ENCODE results near the gene ABCC1. TPM values are rescaled to one million over a fixed set of nuclear protein-coding genes. Genes with fewer than 3 reads are reported as not detected.

Gene ABCC1
- polyA plus RNA-seq, 1 donor (not counting 4 experiments of a cell fraction or from before 2014, with no cell fraction given) = 19.4 TPM

GRCh38 chr16:16163571-16163970, 214.2 kb downstream of the ABCC1 start:
- dilution Hi-C loops (cut with MboI; ENCODE audit: extremely low pct_ligation_motif_present, low sequenced_read_pairs) = no loop called here
- FAIRE-seq (no peak), DNase-seq (ENCODE audit: low read depth, low spot score) (no peak)
- TF ChIP-seq, protein P1, sequence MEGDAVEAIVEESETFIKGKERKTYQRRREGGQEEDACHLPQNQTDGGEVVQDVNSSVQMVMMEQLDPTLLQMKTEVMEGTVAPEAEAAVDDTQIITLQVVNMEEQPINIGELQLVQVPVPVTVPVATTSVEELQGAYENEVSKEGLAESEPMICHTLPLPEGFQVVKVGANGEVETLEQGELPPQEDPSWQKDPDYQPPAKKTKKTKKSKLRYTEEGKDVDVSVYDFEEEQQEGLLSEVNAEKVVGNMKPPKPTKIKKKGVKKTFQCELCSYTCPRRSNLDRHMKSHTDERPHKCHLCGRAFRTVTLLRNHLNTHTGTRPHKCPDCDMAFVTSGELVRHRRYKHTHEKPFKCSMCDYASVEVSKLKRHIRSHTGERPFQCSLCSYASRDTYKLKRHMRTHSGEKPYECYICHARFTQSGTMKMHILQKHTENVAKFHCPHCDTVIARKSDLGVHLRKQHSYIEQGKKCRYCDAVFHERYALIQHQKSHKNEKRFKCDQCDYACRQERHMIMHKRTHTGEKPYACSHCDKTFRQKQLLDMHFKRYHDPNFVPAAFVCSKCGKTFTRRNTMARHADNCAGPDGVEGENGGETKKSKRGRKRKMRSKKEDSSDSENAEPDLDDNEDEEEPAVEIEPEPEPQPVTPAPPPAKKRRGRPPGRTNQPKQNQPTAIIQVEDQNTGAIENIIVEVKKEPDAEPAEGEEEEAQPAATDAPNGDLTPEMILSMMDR (optimal IDR thresholded peaks at IDR 0.05 in 1 of 3, IDR thresholded peaks at IDR 0.05 in 1 of 3, conservative IDR thresholded peaks at IDR 0.05 in 1 of 3; ENCODE audit: extremely low read depth in 1 of 3, insufficient read depth in 2 of 3, low read length in 3 of 3) = no peak
- no peak for TF ChIP-seq EZH2 (IDR thresholded peaks at IDR 0.05; ENCODE audit: low read length)
- Histone ChIP-seq H3K9me1 (ENCODE audit: control insufficient read depth, extremely low read depth, insufficient read depth, low read length) (no peaks in the 10 kb centered on the region), H3K4me2 (ENCODE audit: control insufficient read depth, extremely low read depth, insufficient read depth, low read depth, low read length) (no peak overlapping the region), H3K9me3 (ENCODE audit: control insufficient read depth, low read depth, low read length) (peaks cover 5% of the 10 kb centered on the region), H3K79me2 (ENCODE audit: control insufficient read depth, insufficient read depth, low read length) (no peaks in the 10 kb centered on the region), H3K27me3 (ENCODE audit: control insufficient read depth, extremely low read depth, insufficient read depth, low read length) (no peaks in the 10 kb centered on the region), H4K20me1 (ENCODE audit: control insufficient read depth, extremely low read depth, insufficient read depth, low read length) (no peaks in the 10 kb centered on the region), H3K4me1 (ENCODE audit: control insufficient read depth, extremely low read depth, insufficient read depth, low read length) (no peaks in the 10 kb centered on the region), H3K36me3 (ENCODE audit: control insufficient read depth in 2 of 2, extremely low read depth in 1 of 2, insufficient read depth in 2 of 2, low read length in 2 of 2) (no peaks in the 10 kb centered on the region), H3K4me3 (ENCODE audit: control insufficient read depth in 2 of 3, extremely low read depth in 1 of 3, insufficient read depth in 2 of 3, low read depth in 1 of 3, low read length in 3 of 3) (no peak overlapping the region), H3K9ac (ENCODE audit: control insufficient read depth, extremely low read depth, insufficient read depth, low read length) (no peak overlapping the region), H3K27ac (ENCODE audit: control insufficient read depth, insufficient read depth, low read length) (no peak overlapping the region), H2AFZ (ENCODE audit: control insufficient read depth, low read length) (no peak overlapping the region)

DNA sequence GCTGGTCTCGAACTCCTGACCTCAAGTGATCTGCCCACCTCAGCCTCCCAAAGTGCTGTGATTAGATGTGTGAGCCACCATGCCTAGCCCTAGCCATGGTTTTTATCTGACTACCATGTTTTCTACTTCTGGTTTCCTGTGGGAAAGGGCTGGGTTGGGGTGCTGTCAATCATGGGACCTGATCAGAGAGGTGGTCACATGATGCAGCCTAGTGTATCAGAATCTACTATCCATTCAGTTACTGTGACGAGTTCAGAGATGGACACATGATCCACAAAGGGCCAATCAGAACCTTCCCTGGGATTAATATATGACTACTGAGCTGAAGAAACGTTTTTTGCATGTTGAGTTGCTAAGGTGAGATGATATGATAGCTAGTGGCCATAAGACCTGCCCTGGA, 214.8 kb downstream of the ABCC1 start:
- Histone ChIP-seq H3K9me1 (ENCODE audit: control insufficient read depth, extremely low read depth, insufficient read depth, low read length) (no peaks in the 10 kb centered on the region), H3K9me3 (ENCODE audit: control insufficient read depth, low read depth, low read length) (no peaks in the 10 kb centered on the region), H3K36me3 (ENCODE audit: control insufficient read depth in 2 of 2, extremely low read depth in 1 of 2, insufficient read depth in 2 of 2, low read length in 2 of 2) (no peaks in the 10 kb centered on the region), H3K79me2 (ENCODE audit: control insufficient read depth, insufficient read depth, low read length) (no peaks in the 10 kb centered on the region), H3K27me3 (ENCODE audit: control insufficient read depth, extremely low read depth, insufficient read depth, low read length) (no peaks in the 10 kb centered on the region), H3K4me1 (ENCODE audit: control insufficient read depth, extremely low read depth, insufficient read depth, low read length) (no peaks in the 10 kb centered on the region), H3K9ac (ENCODE audit: control insufficient read depth, extremely low read depth, insufficient read depth, low read length) (no peak overlapping the region), H3K27ac (ENCODE audit: control insufficient read depth, insufficient read depth, low read length) (no peak overlapping the region), H3K4me3 (ENCODE audit: control insufficient read depth in 2 of 3, extremely low read depth in 1 of 3, insufficient read depth in 2 of 3, low read depth in 1 of 3, low read length in 3 of 3) (no peak overlapping the region), H4K20me1 (ENCODE audit: control insufficient read depth, extremely low read depth, insufficient read depth, low read length) (no peaks in the 10 kb centered on the region), H3K4me2 (ENCODE audit: control insufficient read depth, extremely low read depth, insufficient read depth, low read depth, low read length) (no peak overlapping the region), H2AFZ (ENCODE audit: control insufficient read depth, low read length) (no peak overlapping the region)
- dilution Hi-C loops (cut with MboI; ENCODE audit: extremely low pct_ligation_motif_present, low sequenced_read_pairs) = no loop called here
- no peak for TF ChIP-seq EZH2 (IDR thresholded peaks at IDR 0.05; ENCODE audit: low read length)
- TF ChIP-seq, protein P1 (optimal IDR thresholded peaks at IDR 0.05 in 1 of 3, IDR thresholded peaks at IDR 0.05 in 1 of 3, conservative IDR thresholded peaks at IDR 0.05 in 1 of 3; ENCODE audit: extremely low read depth in 1 of 3, insufficient read depth in 2 of 3, low read length in 3 of 3) = no peak
- FAIRE-seq (no peak), DNase-seq (ENCODE audit: low read depth, low spot score) (no peak)
